Measurements from ENCODE around the gene FRAS1. TPM values are rescaled to one million over a fixed set of nuclear protein-coding genes. Genes with fewer than 3 reads are reported as not detected.

FRAS1 gene
- total RNA-seq, 2 donors from 2014 or later = 0.07 to 0.10 TPM

- Mint-ChIP-seq H3K4me1 (ENCODE audit: low read depth) (no peaks in the 10 kb centered on the region), H3K36me3 (ENCODE audit: insufficient read depth in 2 of 2) (no peaks in the 10 kb centered on the region), H3K4me3 (no peak overlapping the region), H3K27ac (no peak overlapping the region), H3K27me3 (ENCODE audit: low read depth) (peaks cover 8% of the 10 kb centered on the region), H3K9me3 (no peaks in the 10 kb centered on the region)
- ATAC-seq (replicated peaks in 1 of 2) = no peak
- DNase-seq = no peak
Observed at GRCh38 chr4:78354782-78355181, 297.7 kb downstream of the FRAS1 start.

DNA sequence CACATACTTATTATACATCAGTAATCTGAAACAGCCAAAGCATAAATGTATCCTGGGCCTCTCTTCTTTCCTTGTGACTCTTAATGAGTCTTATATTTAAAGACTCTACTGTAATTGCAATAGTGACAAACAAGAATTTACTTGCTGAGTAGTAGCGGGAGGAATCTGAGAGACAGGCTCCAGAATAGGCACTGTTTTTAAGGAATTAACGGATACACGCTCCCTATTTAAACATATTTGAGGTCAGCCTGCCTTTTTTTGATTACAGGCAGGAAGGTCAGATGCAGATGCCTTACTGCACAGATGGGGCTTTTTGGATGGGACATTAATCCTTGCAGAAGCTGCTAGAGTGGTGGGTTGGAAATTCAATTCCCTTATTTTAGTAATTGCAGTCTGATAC is 298.2 kb downstream of the FRAS1 start:
- no peak for DNase-seq
- no peak overlapping the region for H3K27ac Mint-ChIP-seq
- no peaks in the 10 kb centered on the region for H3K9me3 Mint-ChIP-seq
- H3K4me1 Mint-ChIP-seq (ENCODE audit: low read depth) = no peaks in the 10 kb centered on the region
- no peak for ATAC-seq (replicated peaks in 1 of 2)
- no peaks in the 10 kb centered on the region for H3K36me3 Mint-ChIP-seq (ENCODE audit: insufficient read depth in 2 of 2)
- H3K27me3 Mint-ChIP-seq (ENCODE audit: low read depth) = peaks cover 13% of the 10 kb centered on the region
- H3K4me3 Mint-ChIP-seq = no peak overlapping the region

- DNase-seq = no peak
- Mint-ChIP-seq H3K4me3 (no peak overlapping the region), H3K27me3 (ENCODE audit: low read depth) (peaks cover 16% of the 10 kb centered on the region), H3K9me3 (no peaks in the 10 kb centered on the region), H3K4me1 (ENCODE audit: low read depth) (no peaks in the 10 kb centered on the region), H3K27ac (no peak overlapping the region), H3K36me3 (ENCODE audit: insufficient read depth in 2 of 2) (no peaks in the 10 kb centered on the region)
- no peak for ATAC-seq (replicated peaks in 1 of 2)
Observed at GRCh38 chr4:78356251-78356786, 299.2 kb downstream of the FRAS1 start.

DNA sequence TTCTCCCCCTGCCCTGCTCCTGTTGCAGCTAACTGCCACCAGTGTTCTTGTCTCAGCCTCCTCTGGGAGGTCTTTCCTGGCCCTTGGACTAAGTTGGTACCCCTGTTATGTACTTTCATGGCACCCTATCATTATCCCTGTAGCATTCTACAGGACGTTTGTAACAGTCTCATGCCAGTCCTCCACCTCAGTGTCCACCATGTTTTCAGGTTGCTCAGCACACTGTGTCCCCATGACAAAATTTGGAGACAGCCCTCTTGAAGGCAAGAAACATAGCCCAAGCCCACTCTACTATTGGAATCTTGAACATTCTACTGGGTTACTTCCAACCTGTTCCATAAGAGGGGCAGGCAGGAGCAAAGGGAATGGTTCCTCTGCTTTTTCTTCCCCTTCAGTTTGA is 300.0 kb downstream of the FRAS1 start:
- Mint-ChIP-seq H3K4me3 (no peak overlapping the region), H3K36me3 (ENCODE audit: insufficient read depth in 2 of 2) (no peaks in the 10 kb centered on the region), H3K4me1 (ENCODE audit: low read depth) (no peaks in the 10 kb centered on the region), H3K27ac (no peak overlapping the region), H3K27me3 (ENCODE audit: low read depth) (peaks cover 16% of the 10 kb centered on the region), H3K9me3 (no peaks in the 10 kb centered on the region)
- DNase-seq = no peak
- no peak for ATAC-seq (replicated peaks in 1 of 2)

GRCh38 chr4:78360466-78360865 is 303.3 kb downstream of the FRAS1 start:
- DNase-seq (no peak), ATAC-seq (replicated peaks in 1 of 2) (no peak)
- Mint-ChIP-seq H3K27ac (no peak overlapping the region), H3K9me3 (no peaks in the 10 kb centered on the region), H3K27me3 (ENCODE audit: low read depth) (peaks cover 23% of the 10 kb centered on the region), H3K36me3 (ENCODE audit: insufficient read depth in 2 of 2) (no peaks in the 10 kb centered on the region), H3K4me1 (ENCODE audit: low read depth) (no peaks in the 10 kb centered on the region), H3K4me3 (no peak overlapping the region)

DNA sequence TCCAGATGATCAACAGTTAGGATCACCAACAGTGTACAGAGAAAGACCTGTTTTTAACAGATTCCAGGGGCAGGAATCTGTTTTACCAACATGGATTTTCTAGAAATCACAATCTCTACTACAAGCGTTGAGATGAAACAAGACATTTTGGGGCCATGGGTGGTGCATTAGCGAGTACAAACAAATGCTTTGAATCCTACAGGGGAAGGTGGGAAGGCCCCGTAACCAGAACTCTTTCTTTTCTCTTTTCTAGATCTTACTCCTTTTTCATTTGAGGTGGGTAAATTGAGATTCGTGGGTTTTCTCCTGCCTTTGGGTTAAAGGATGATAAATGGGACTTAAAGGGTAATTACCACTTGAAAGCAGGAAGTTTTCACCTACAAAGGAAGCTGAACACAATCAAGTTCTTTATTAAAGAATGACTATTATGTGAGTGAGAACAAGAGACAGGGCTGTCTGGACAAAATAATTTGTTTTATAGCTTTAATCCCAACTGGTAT is 304.5 kb downstream of the FRAS1 start:
- no peaks in the 10 kb centered on the region for H3K9me3 Mint-ChIP-seq
- no peak for ATAC-seq (replicated peaks in 1 of 2)
- H3K4me1 Mint-ChIP-seq (ENCODE audit: low read depth) = no peaks in the 10 kb centered on the region
- DNase-seq = no peak
- H3K4me3 Mint-ChIP-seq = no peak overlapping the region
- no peak overlapping the region for H3K27ac Mint-ChIP-seq
- H3K36me3 Mint-ChIP-seq (ENCODE audit: insufficient read depth in 2 of 2) = no peaks in the 10 kb centered on the region
- H3K27me3 Mint-ChIP-seq (ENCODE audit: low read depth) = peaks cover 23% of the 10 kb centered on the region

GRCh38 chr4:78362310-78362709 is 305.2 kb downstream of the FRAS1 start:
- no peaks in the 10 kb centered on the region for H3K36me3 Mint-ChIP-seq (ENCODE audit: insufficient read depth in 2 of 2)
- no peak overlapping the region for H3K27ac Mint-ChIP-seq
- H3K27me3 Mint-ChIP-seq (ENCODE audit: low read depth) = peaks cover 18% of the 10 kb centered on the region
- H3K9me3 Mint-ChIP-seq = no peaks in the 10 kb centered on the region
- no peak overlapping the region for H3K4me3 Mint-ChIP-seq
- no peak for ATAC-seq (replicated peaks in 1 of 2)
- DNase-seq = no peak
- no peaks in the 10 kb centered on the region for H3K4me1 Mint-ChIP-seq (ENCODE audit: low read depth)

DNA sequence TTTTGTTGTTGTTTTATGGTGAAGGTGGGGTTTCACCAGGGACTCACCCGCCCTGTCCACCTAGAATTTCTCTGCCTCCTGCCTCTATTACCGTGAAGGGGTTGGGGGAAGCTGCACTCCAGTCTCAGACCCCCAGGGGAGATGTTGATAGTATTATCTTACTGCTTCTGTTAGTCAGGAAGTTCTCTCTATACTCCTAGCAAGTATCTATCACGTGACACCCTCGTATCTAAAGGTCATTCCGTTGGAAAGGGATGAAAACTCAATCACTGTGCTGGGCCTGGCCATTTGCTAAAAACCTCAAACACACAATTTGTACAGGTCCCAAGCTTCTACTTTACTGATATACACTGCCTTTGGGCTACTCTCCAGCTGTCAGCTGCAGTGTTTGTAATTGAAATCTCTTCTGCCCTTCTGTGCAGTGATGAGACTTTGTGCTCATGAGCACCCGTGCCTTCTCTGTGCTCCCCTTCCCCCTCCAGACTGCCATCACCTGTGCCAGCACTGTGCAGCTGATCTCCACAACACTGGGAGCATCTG is 306.0 kb downstream of the FRAS1 start:
- Mint-ChIP-seq H3K27me3 (ENCODE audit: low read depth) (peaks cover 15% of the 10 kb centered on the region), H3K9me3 (no peaks in the 10 kb centered on the region), H3K27ac (no peak overlapping the region), H3K4me1 (ENCODE audit: low read depth) (no peaks in the 10 kb centered on the region), H3K4me3 (no peak overlapping the region), H3K36me3 (ENCODE audit: insufficient read depth in 2 of 2) (no peaks in the 10 kb centered on the region)
- no peak for DNase-seq
- no peak for ATAC-seq (replicated peaks in 1 of 2)

GRCh38 chr4:78369679-78370078 is 312.6 kb downstream of the FRAS1 start:
- H3K4me3 Mint-ChIP-seq = no peak overlapping the region
- peaks cover 19% of the 10 kb centered on the region for H3K27me3 Mint-ChIP-seq (ENCODE audit: low read depth)
- DNase-seq (no peak), ATAC-seq (replicated peaks in 1 of 2) (no peak)
- H3K9me3 Mint-ChIP-seq = no peaks in the 10 kb centered on the region
- no peaks in the 10 kb centered on the region for H3K4me1 Mint-ChIP-seq (ENCODE audit: low read depth)
- H3K36me3 Mint-ChIP-seq (ENCODE audit: insufficient read depth in 2 of 2) = no peaks in the 10 kb centered on the region
- no peak overlapping the region for H3K27ac Mint-ChIP-seq

GRCh38 chr4:78370631-78371372 is 313.7 kb downstream of the FRAS1 start:
- ATAC-seq (replicated peaks in 1 of 2) (no peak), DNase-seq (no peak)
- Mint-ChIP-seq H3K9me3 (no peaks in the 10 kb centered on the region), H3K27ac (no peak overlapping the region), H3K36me3 (ENCODE audit: insufficient read depth in 2 of 2) (no peaks in the 10 kb centered on the region), H3K4me3 (no peak overlapping the region), H3K27me3 (ENCODE audit: low read depth) (peaks cover 19% of the 10 kb centered on the region), H3K4me1 (ENCODE audit: low read depth) (no peaks in the 10 kb centered on the region)

- Mint-ChIP-seq H3K9me3 (no peaks in the 10 kb centered on the region), H3K4me3 (no peak overlapping the region), H3K36me3 (ENCODE audit: insufficient read depth in 2 of 2) (no peaks in the 10 kb centered on the region), H3K27me3 (ENCODE audit: low read depth) (peaks cover 19% of the 10 kb centered on the region), H3K27ac (no peak overlapping the region), H3K4me1 (ENCODE audit: low read depth) (no peaks in the 10 kb centered on the region)
- DNase-seq (no peak), ATAC-seq (replicated peaks in 1 of 2) (no peak)
Observed at GRCh38 chr4:78372355-78372988, 315.3 kb downstream of the FRAS1 start.

- Mint-ChIP-seq H3K9me3 (no peaks in the 10 kb centered on the region), H3K4me3 (no peak overlapping the region), H3K4me1 (ENCODE audit: low read depth) (no peaks in the 10 kb centered on the region), H3K27me3 (ENCODE audit: low read depth) (no peaks in the 10 kb centered on the region), H3K36me3 (ENCODE audit: insufficient read depth in 2 of 2) (no peaks in the 10 kb centered on the region), H3K27ac (no peak overlapping the region)
- DNase-seq (no peak), ATAC-seq (replicated peaks in 1 of 2) (no peak)
Observed at GRCh38 chr4:78377555-78377954, 320.4 kb downstream of the FRAS1 start.

DNA sequence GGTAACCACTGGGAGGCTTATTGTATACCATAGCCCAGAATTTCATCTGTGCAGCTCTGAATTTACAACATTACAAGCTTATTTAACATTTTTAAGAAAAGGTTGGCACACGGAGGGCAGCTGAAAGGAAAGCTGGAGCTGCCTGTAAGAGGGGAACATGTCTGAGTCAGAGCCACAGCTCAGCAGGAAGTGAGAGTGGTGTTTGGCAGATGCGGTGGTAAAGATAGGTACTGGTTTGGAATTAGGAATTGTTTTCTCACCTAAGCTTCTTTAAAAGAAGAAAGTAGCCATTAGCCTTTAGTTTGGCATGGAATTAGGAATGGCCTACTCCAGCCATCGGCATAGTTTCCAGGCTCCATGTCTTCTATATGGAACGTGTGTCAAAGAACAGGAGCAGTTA is 321.9 kb downstream of the FRAS1 start:
- Mint-ChIP-seq H3K27ac (no peak overlapping the region), H3K4me1 (ENCODE audit: low read depth) (no peaks in the 10 kb centered on the region), H3K9me3 (no peaks in the 10 kb centered on the region), H3K27me3 (ENCODE audit: low read depth) (no peaks in the 10 kb centered on the region), H3K4me3 (no peak overlapping the region), H3K36me3 (ENCODE audit: insufficient read depth in 2 of 2) (no peaks in the 10 kb centered on the region)
- no peak for ATAC-seq (replicated peaks in 1 of 2)
- DNase-seq = no peak
